Kidney (tissue), 14 donors: Measurements from ENCODE around the gene MYO1D. TPM values are rescaled to one million over a fixed set of nuclear protein-coding genes. Genes with fewer than 3 reads are reported as not detected.

Experiments
- DNase-seq, 5 donors: peaks; one replicate each; pipeline ENCODE4 v3.0.0-alpha.2; 2013 to 2020
- FAIRE-seq: peaks from 2 replicates; lab custom pipeline; 2012; peaks lifted over from hg19 to GRCh38; lab: Jason Lieb, UNC
- H3K27ac ChIP-seq, 2 donors: one replicate each; pipeline ENCODE4 v1.7.0; 2013; ENCODE audit warnings: low read depth in 2 of 2, low read length in 2 of 2, inconsistent platforms in 1 of 2
- H3K27me3 ChIP-seq: one replicate; pipeline ENCODE4 v1.7.1; 2013; ENCODE audit warnings: low read length, inconsistent platforms; ENCODE audit not compliant: control insufficient read depth, insufficient read depth
- H3K36me3 ChIP-seq, 3 donors: one replicate each; pipeline versions ENCODE4 v1.7.0 to v1.7.1; 2013; ENCODE audit warnings: low read length in 3 of 3, control low read depth in 1 of 3, inconsistent platforms in 1 of 3; ENCODE audit not compliant: insufficient read depth in 3 of 3, control insufficient read depth in 2 of 3
- H3K4me1 ChIP-seq, 3 donors: one replicate each; pipeline versions ENCODE4 v1.7.0 to v1.7.1; 2013; ENCODE audit warnings: low read length in 3 of 3, inconsistent platforms in 1 of 3, low read depth in 1 of 3; ENCODE audit not compliant: control insufficient read depth in 2 of 3, insufficient read depth in 2 of 3
- H3K4me3 ChIP-seq, 3 donors: one replicate each; pipeline versions ENCODE4 v1.7.0 to v1.8.1; 2013; ENCODE audit warnings: low read length in 3 of 3, control low read depth in 1 of 3, inconsistent platforms in 1 of 3
- H3K9ac ChIP-seq, 3 donors: one replicate each; pipeline versions ENCODE4 v1.7.0 to v1.7.1; 2013; ENCODE audit warnings: low read length in 3 of 3, control low read depth in 1 of 3, inconsistent platforms in 1 of 3
- H3K9me3 ChIP-seq, 3 donors: one replicate each; pipeline versions ENCODE4 v1.7.0 to v1.7.1; 2013; ENCODE audit warnings: low read length in 3 of 3, control low read depth in 1 of 3, inconsistent platforms in 1 of 3; ENCODE audit not compliant: control insufficient read depth in 2 of 3, insufficient read depth in 1 of 3
- CTCF ChIP-seq: IDR thresholded peaks from 3 replicates; pipeline ENCODE4 v1.5.1; 2012; ENCODE audit warnings: mild to moderate bottlenecking, moderate library complexity, borderline replicate concordance; ENCODE audit not compliant: insufficient read depth; ENCODE audit errors: extremely low read depth
- intact Hi-C: fragments of 100-400 bp; cut with DNase I; formaldehyde crosslinking; loops from one replicate; pipeline ENCODE4 v1.11.1; 2022
- polyA plus RNA-seq: library from polyadenylated mRNA; stranded (reverse); fragments of 350-450 nt; fragmentation: Illumina TruSeq; extraction: RNeasy Lipid Tissue Mini Kit (QIAGEN cat#74804); gene quantifications from one replicate; pipeline ENCODE4 v1.2.3, GENCODE V29; 2014; ENCODE audit warnings: low read depth, low replicate concordance; ENCODE audit not compliant: insufficient read depth
- total RNA-seq: library from RNA; stranded (reverse); fragmentation: NEBNext Ultra II Directional; extraction: Animal tissue kit (Norgen Biotek cat#: 25700); gene quantifications from one replicate; pipeline ENCODE4 v1.2.1, GENCODE V29; 2021
- donor health status: control.
- donor health status: control.
- donor health status: control.
- donor health status: control.
- donor health status: control.
- donor health status: DM: yes; HTN: yes; CAD: no.
- donor health status: Normal renal cell carcinoma (clear cell type).

MYO1D gene
- total and polyA plus RNA-seq, 2 donors from 2014 or later, result 21.1 to 99.9 TPM

- Histone ChIP-seq H3K4me3 (no peak overlapping the region), H3K4me1 (no peaks in the 10 kb centered on the region), H3K9ac (no peak overlapping the region), H3K27ac (no peak overlapping the region), H3K9me3 (no peaks in the 10 kb centered on the region), H3K36me3 (peaks cover 0 to 5% (median 0%) of the 10 kb centered on the region in 3 donors), H3K27me3 (no peaks in the 10 kb centered on the region)
- no peak for TF ChIP-seq CTCF
- intact Hi-C loops, result no loop called here
- DNase-seq, result no peak
- no peak for FAIRE-seq
Observed at GRCh38 chr17:32747856-32748255, 129.1 kb downstream of the MYO1D start.

GRCh38 chr17:32746698-32747097 is 130.2 kb downstream of the MYO1D start:
- DNase-seq (no peak), FAIRE-seq (no peak)
- no peak overlapping the region for H3K4me3 ChIP-seq
- intact Hi-C loops, result no loop called here
- no peak overlapping the region for H3K9ac ChIP-seq
- H3K9me3 ChIP-seq, result no peaks in the 10 kb centered on the region
- H3K27me3 ChIP-seq, result no peaks in the 10 kb centered on the region
- H3K4me1 ChIP-seq, result no peaks in the 10 kb centered on the region
- H3K36me3 ChIP-seq, result peaks cover 0 to 5% (median 0%) of the 10 kb centered on the region in 3 donors
- no peak for TF ChIP-seq CTCF
- no peak overlapping the region for H3K27ac ChIP-seq

- DNase-seq (no peak), FAIRE-seq (no peak)
- Histone ChIP-seq H3K36me3 (peaks cover 0 to 5% (median 0%) of the 10 kb centered on the region in 3 donors), H3K4me1 (no peaks in the 10 kb centered on the region), H3K27me3 (no peaks in the 10 kb centered on the region), H3K27ac (no peak overlapping the region), H3K9me3 (no peaks in the 10 kb centered on the region), H3K4me3 (no peak overlapping the region), H3K9ac (no peak overlapping the region)
- no peak for TF ChIP-seq CTCF
- intact Hi-C loops, result no loop called here
Observed at GRCh38 chr17:32746280-32746679, 130.6 kb downstream of the MYO1D start.
